Neuronal stem cell (in vitro differentiated cells): Measurements from ENCODE around the gene MRPL34.

ENCODE experiments used
- DNase-seq: peaks from one replicate; pipeline ENCODE4 v3.0.0-alpha.2; 2013; ENCODE audit warnings: low spot score
- H2AFZ ChIP-seq: one replicate; pipeline ENCODE4 v1.6.1; 2013; ENCODE audit warnings: mild to moderate bottlenecking, low read length, inconsistent platforms
- H2AK5ac ChIP-seq: 2 replicates; pipeline ENCODE4 v1.6.1; 2013; ENCODE audit warnings: low read depth, mild to moderate bottlenecking, inconsistent platforms, low read length, moderate library complexity, mixed read lengths
- H2BK120ac ChIP-seq: 2 replicates; pipeline ENCODE4 v1.6.1; 2013; ENCODE audit warnings: low read depth, mild to moderate bottlenecking, inconsistent platforms, low read length, moderate library complexity, mixed read lengths
- H2BK12ac ChIP-seq: one replicate; pipeline ENCODE4 v1.6.1; 2013; ENCODE audit warnings: low read length, inconsistent platforms
- H2BK15ac ChIP-seq: 2 replicates; pipeline ENCODE4 v1.6.1; 2013; ENCODE audit warnings: mild to moderate bottlenecking, low read length, inconsistent platforms, mixed read lengths
- H2BK5ac ChIP-seq: one replicate; pipeline ENCODE4 v1.6.1; 2013; ENCODE audit warnings: inconsistent platforms, mild to moderate bottlenecking, low read length, moderate library complexity
- H3K14ac ChIP-seq: one replicate; pipeline ENCODE4 v1.6.1; 2013; ENCODE audit warnings: low read length, inconsistent platforms
- H3K18ac ChIP-seq: 2 replicates; pipeline ENCODE4 v1.6.1; 2013; ENCODE audit warnings: low read length, inconsistent platforms
- H3K23ac ChIP-seq: 2 replicates; pipeline ENCODE4 v1.6.1; 2013; ENCODE audit warnings: low read depth, mild to moderate bottlenecking, mixed read lengths, low read length, inconsistent platforms; ENCODE audit not compliant: poor library complexity
- H3K27ac ChIP-seq: replicated peaks from 3 replicates; pipeline ENCODE4 v1.5.1; 2013; ENCODE audit warnings: low read length, inconsistent platforms
- H3K27me3 ChIP-seq, 3 experiments: 2 replicates each; pipeline ENCODE4 v1.6.1; 2013; ENCODE audit warnings: low read length in 3 of 3, mild to moderate bottlenecking in 2 of 3, inconsistent platforms in 1 of 3, low read depth in 1 of 3, mixed read lengths in 1 of 3, moderate library complexity in 1 of 3; ENCODE audit not compliant: control insufficient read depth in 3 of 3, insufficient read depth in 3 of 3
- H3K36me3 ChIP-seq, 2 donors: replicated peaks in 1 of 2; 2 replicates each; pipeline ENCODE4 v1.6.1; 2013; ENCODE audit warnings: low read length in 2 of 2; ENCODE audit not compliant: control insufficient read depth in 2 of 2, insufficient read depth in 2 of 2
- H3K4ac ChIP-seq: 2 replicates; pipeline ENCODE4 v1.6.1; 2013; ENCODE audit warnings: inconsistent platforms, mild to moderate bottlenecking, low read length, moderate library complexity
- H3K4me1 ChIP-seq, 2 donors: 1 replicate in 1 of 2; 2 replicates in 1 of 2; pipeline ENCODE4 v1.6.1; 2013; ENCODE audit warnings: low read length in 2 of 2, low read depth in 1 of 2; ENCODE audit not compliant: control insufficient read depth in 2 of 2, insufficient read depth in 1 of 2
- H3K4me2 ChIP-seq: one replicate; pipeline ENCODE4 v1.6.1; 2013; ENCODE audit warnings: mild to moderate bottlenecking, low read length, inconsistent platforms; ENCODE audit not compliant: insufficient read depth, poor library complexity, severe bottlenecking
- H3K4me3 ChIP-seq, 2 donors: 2 replicates each; pipeline ENCODE4 v1.5.1; 2013; ENCODE audit warnings: low read length in 2 of 2, mild to moderate bottlenecking in 2 of 2, inconsistent platforms in 1 of 2, moderate library complexity in 1 of 2
- H3K79me1 ChIP-seq: one replicate; pipeline ENCODE4 v1.6.1; 2013; ENCODE audit warnings: low read depth, mild to moderate bottlenecking, inconsistent platforms, low read length, moderate library complexity
- H3K9ac ChIP-seq: one replicate; pipeline ENCODE4 v1.6.1; 2013; ENCODE audit warnings: mild to moderate bottlenecking, low read depth, low read length, inconsistent platforms; ENCODE audit not compliant: poor library complexity
- H3K9me3 ChIP-seq, 2 donors: replicated peaks in 1 of 2; 2 replicates each; pipeline versions ENCODE3 to v1.6.1; 2013; ENCODE audit warnings: low read length in 2 of 2, mild to moderate bottlenecking in 2 of 2, inconsistent platforms in 1 of 2, low read depth in 1 of 2, mixed read lengths in 1 of 2, moderate library complexity in 1 of 2; ENCODE audit not compliant: control insufficient read depth in 2 of 2, insufficient read depth in 1 of 2
- H4K8ac ChIP-seq: one replicate; pipeline ENCODE4 v1.6.1; 2013; ENCODE audit warnings: low read depth, mild to moderate bottlenecking, inconsistent platforms, low read length, moderate library complexity
- H4K91ac ChIP-seq: one replicate; pipeline ENCODE4 v1.6.1; 2013; ENCODE audit warnings: low read length, low read depth, mild to moderate bottlenecking, inconsistent platforms; ENCODE audit not compliant: poor library complexity
- WGBS, 2 donors: extraction: QIAGEN DNeasy Blood & Tissue Kit; methylation state at CpG; one replicate each; pipeline ENCODE4 v1.1.7; 2013; ENCODE audit warnings: missing lambda C conversion rate in 2 of 2, mixed read lengths in 1 of 2; ENCODE audit not compliant: insufficient read length in 2 of 2, insufficient replicate concordance in 1 of 2; ENCODE audit errors: extremely low coverage in 2 of 2; 5-methylcytosine and 5-hydroxymethylcytosine counted together

The MRPL34 gene

GRCh38 chr19:17327654-17328516 is 22.2 kb downstream of the MRPL34 start:
- peak overlapping the region; percentile 84 for H3K27ac ChIP-seq
- H3K4me3 ChIP-seq = peak overlapping the region in 1 of 2 donors; percentile 72
- peak; percentile 84 for DNase-seq
- peak overlapping the region; percentile 43 for H4K8ac ChIP-seq
- peaks cover 29 to 64% of the 10 kb centered on the region in 2 donors for H3K36me3 ChIP-seq
- H3K27me3 ChIP-seq = peaks cover 0 to 7% (median 0%) of the 10 kb centered on the region in 3 experiments
- H2BK120ac ChIP-seq = peak overlapping the region; percentile 72
- H3K4me1 ChIP-seq = peaks cover 0 to 16% of the 10 kb centered on the region in 2 donors
- H3K14ac ChIP-seq = no peak overlapping the region
- peak overlapping the region; percentile 75 for H4K91ac ChIP-seq
- peak overlapping the region; percentile 84 for H3K4ac ChIP-seq
- H3K23ac ChIP-seq = peak overlapping the region; percentile 93
- H2AFZ ChIP-seq = no peak overlapping the region
- H3K79me1 ChIP-seq = peaks cover 9% of the 10 kb centered on the region
- no peak overlapping the region for H2BK12ac ChIP-seq
- H3K9me3 ChIP-seq = peaks cover 3 to 7% of the 10 kb centered on the region in 2 donors
- peak overlapping the region; percentile 72 for H3K9ac ChIP-seq
- H3K4me2 ChIP-seq = peak overlapping the region; percentile 73
- H2AK5ac ChIP-seq = peak overlapping the region; percentile 97
- peak overlapping the region; percentile 7 for H2BK5ac ChIP-seq
- peak overlapping the region; percentile 49 for H2BK15ac ChIP-seq
- WGBS, 2 donors = no CpG with 5 or more reads among the region's 64 CpGs
- peak overlapping the region; percentile 95 for H3K18ac ChIP-seq

DNA sequence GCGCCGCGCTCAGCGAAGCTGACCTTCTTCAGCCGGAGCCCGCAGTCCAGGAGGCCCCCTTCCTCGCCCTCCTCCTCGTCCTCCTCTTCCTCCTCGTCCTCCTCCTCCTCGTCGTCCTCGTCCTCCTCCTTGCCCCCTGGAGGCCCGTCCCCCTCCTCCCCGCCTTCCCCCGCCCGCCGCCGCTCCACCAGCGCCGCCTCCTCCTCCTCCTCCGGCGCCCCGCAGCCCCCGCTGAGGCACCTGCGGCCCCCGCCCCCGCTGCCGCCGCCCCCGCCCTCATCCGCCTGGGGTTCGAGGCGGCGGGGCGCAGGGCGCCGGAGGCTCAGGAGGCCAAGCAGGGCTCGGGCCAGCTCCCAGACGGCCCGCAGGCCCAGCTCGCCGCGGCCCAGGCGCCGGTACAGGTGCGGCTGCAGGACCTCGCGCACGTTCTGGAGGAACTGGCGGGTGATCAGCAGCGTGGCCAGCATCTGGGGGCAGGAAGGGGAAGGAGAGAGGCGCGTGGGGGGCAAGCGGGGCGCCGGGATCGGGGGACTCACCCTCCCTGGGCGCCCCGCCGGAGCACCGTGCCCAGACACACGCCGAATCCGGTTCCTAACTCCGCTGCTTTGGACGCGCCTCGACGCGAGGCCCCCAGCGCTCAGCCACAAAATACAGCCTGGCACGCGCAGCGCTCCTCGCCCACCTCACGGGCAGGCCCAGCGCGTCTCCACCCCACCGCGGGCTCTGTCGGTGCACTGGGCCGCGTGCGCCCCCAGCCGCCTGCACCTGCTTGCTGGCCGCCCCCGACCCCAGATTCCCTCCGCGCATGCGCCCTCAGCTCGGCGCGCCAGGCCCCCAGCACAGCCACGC is 23.1 kb downstream of the MRPL34 start:
- WGBS, 2 donors = no CpG with 5 or more reads among the region's 94 CpGs
- Histone ChIP-seq H3K4me1 (peaks cover 0 to 18% of the 10 kb centered on the region in 2 donors), H3K4ac (peak overlapping the region; percentile 66), H2AFZ (no peak overlapping the region), H2BK5ac (peak overlapping the region; percentile 53), H3K14ac (peak overlapping the region; percentile 47), H3K27ac (peak overlapping the region; percentile 84), H2BK15ac (peak overlapping the region; percentile 92), H2BK120ac (no peak overlapping the region), H3K18ac (peak overlapping the region; percentile 96), H3K4me2 (peak overlapping the region; percentile 73), H3K36me3 (peaks cover 33 to 66% of the 10 kb centered on the region in 2 donors), H2AK5ac (peak overlapping the region; percentile 99), H3K9me3 (peaks cover 3 to 8% of the 10 kb centered on the region in 2 donors), H3K79me1 (peaks cover 9% of the 10 kb centered on the region), H2BK12ac (peak overlapping the region; percentile 99), H3K23ac (peak overlapping the region; percentile 93), H3K4me3 (peak overlapping the region in 1 of 2 donors; percentile 72), H3K9ac (peak overlapping the region; percentile 86), H3K27me3 (peaks cover 0 to 7% (median 0%) of the 10 kb centered on the region in 3 experiments), H4K8ac (peak overlapping the region; percentile 43), H4K91ac (peak overlapping the region; percentile 72)
- no peak for DNase-seq

- Histone ChIP-seq H3K4me1 (peaks cover 2 to 20% of the 10 kb centered on the region in 2 donors), H2BK120ac (no peak overlapping the region), H2BK15ac (peak overlapping the region; percentile 92), H4K91ac (peak overlapping the region; percentile 72), H3K27ac (no peak overlapping the region), H2BK5ac (peak overlapping the region; percentile 53), H3K9me3 (peaks cover 3 to 8% of the 10 kb centered on the region in 2 donors), H2AK5ac (peak overlapping the region; percentile 99), H3K9ac (peak overlapping the region; percentile 77), H3K36me3 (peaks cover 29 to 60% of the 10 kb centered on the region in 2 donors), H4K8ac (peak overlapping the region; percentile 43), H2AFZ (no peak overlapping the region), H3K4ac (peak overlapping the region; percentile 66), H3K14ac (peak overlapping the region; percentile 47), H3K4me2 (peak overlapping the region; percentile 11), H3K4me3 (peak overlapping the region in 1 of 2 donors; percentile 5), H3K23ac (peak overlapping the region; percentile 89), H3K27me3 (peaks cover 0 to 7% (median 0%) of the 10 kb centered on the region in 3 experiments), H3K18ac (peak overlapping the region; percentile 96), H2BK12ac (peak overlapping the region; percentile 99), H3K79me1 (peaks cover 7% of the 10 kb centered on the region)
- no CpG with 5 or more reads among the region's 51 CpGs for WGBS, 2 donors
- no peak for DNase-seq
These were observed 23.9 kb downstream of the MRPL34 start for GRCh38 chr19:17329366-17330261.
